ENCODE data around the gene KIAA1671.

Gene KIAA1671

DNA sequence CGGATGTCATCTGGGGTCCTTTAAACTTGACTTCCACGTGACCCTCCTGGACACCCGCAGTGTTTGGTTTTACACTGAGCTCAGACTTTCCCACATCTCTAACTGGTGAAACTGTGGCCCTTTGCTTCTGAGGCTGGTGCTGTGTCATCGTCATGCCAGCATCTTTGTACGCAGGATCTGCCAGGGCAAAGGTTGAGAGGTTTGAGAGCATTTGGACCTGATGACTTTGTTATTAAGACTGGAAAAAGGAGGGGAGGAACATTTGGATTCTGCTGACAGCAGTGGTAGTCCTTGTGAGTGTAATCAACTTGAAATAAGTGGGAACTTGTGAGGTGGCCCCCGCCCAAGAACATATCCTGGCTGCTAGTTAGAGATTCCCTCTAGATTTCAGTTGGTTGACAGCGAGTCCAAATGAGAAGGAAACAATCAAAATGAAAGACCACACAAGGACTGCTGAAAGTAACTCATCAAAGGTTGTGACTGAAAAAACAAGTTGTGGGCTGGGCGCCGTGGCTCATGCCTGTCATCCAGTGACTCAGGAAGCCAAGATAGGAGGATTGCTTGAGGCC lies 102.5 kb downstream of the KIAA1671 start:
- no peak overlapping the region for H3K9ac ChIP-seq (ENCODE audit: low read depth, low read length)
- H3K27me3 ChIP-seq (ENCODE audit: control insufficient read depth, insufficient read depth, low read length), result no peaks in the 10 kb centered on the region
- H3K9me3 ChIP-seq (ENCODE audit: control insufficient read depth, insufficient read depth, low read length), result peaks cover 2% of the 10 kb centered on the region
- no peak overlapping the region for H3K4me3 ChIP-seq (ENCODE audit: low read depth, low read length)
- H3K36me3 ChIP-seq (ENCODE audit: control insufficient read depth, insufficient read depth, low read length), result peaks cover 7% of the 10 kb centered on the region
- no peaks in the 10 kb centered on the region for H3K4me1 ChIP-seq (ENCODE audit: control insufficient read depth, insufficient read depth, low read length)

GRCh38 chr22:25057013-25057881 lies 104.7 kb downstream of the KIAA1671 start:
- Histone ChIP-seq H3K4me1 (ENCODE audit: control insufficient read depth, insufficient read depth, low read length) (peaks cover 4% of the 10 kb centered on the region), H3K36me3 (ENCODE audit: control insufficient read depth, insufficient read depth, low read length) (no peaks in the 10 kb centered on the region), H3K4me3 (ENCODE audit: low read depth, low read length) (no peak overlapping the region), H3K9me3 (ENCODE audit: control insufficient read depth, insufficient read depth, low read length) (no peaks in the 10 kb centered on the region), H3K9ac (ENCODE audit: low read depth, low read length) (no peak overlapping the region), H3K27me3 (ENCODE audit: control insufficient read depth, insufficient read depth, low read length) (no peaks in the 10 kb centered on the region)

DNA sequence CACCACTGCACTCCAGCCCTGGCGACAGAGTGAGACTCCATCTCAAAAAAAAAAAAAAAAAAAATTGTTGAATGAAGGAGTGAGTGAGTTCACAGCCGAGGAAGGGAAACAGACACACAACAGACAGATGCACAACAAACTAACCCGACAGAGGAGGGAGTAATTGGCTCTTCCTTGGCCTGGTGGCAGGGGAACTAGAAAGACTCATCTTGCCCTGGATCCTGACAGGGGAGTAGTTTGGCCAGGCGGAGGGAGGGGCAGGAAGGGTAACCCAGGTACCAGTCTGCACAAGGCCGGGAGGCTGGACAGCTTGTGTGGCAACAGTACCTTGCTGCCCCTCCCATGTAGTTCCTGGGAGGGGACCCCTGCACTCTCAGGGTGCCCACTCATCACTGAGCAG lies 106.9 kb downstream of the KIAA1671 start:
- Histone ChIP-seq H3K27me3 (ENCODE audit: control insufficient read depth, insufficient read depth, low read length) (no peaks in the 10 kb centered on the region), H3K4me3 (ENCODE audit: low read depth, low read length) (no peak overlapping the region), H3K4me1 (ENCODE audit: control insufficient read depth, insufficient read depth, low read length) (peaks cover 4% of the 10 kb centered on the region), H3K9ac (ENCODE audit: low read depth, low read length) (no peak overlapping the region), H3K36me3 (ENCODE audit: control insufficient read depth, insufficient read depth, low read length) (no peaks in the 10 kb centered on the region), H3K9me3 (ENCODE audit: control insufficient read depth, insufficient read depth, low read length) (no peaks in the 10 kb centered on the region)

GRCh38 chr22:25060522-25061071 lies 108.1 kb downstream of the KIAA1671 start:
- no peaks in the 10 kb centered on the region for H3K9me3 ChIP-seq (ENCODE audit: control insufficient read depth, insufficient read depth, low read length)
- H3K27me3 ChIP-seq (ENCODE audit: control insufficient read depth, insufficient read depth, low read length), result no peaks in the 10 kb centered on the region
- H3K9ac ChIP-seq (ENCODE audit: low read depth, low read length), result no peak overlapping the region
- peaks cover 4% of the 10 kb centered on the region for H3K4me1 ChIP-seq (ENCODE audit: control insufficient read depth, insufficient read depth, low read length)
- no peak overlapping the region for H3K4me3 ChIP-seq (ENCODE audit: low read depth, low read length)
- no peaks in the 10 kb centered on the region for H3K36me3 ChIP-seq (ENCODE audit: control insufficient read depth, insufficient read depth, low read length)

DNA sequence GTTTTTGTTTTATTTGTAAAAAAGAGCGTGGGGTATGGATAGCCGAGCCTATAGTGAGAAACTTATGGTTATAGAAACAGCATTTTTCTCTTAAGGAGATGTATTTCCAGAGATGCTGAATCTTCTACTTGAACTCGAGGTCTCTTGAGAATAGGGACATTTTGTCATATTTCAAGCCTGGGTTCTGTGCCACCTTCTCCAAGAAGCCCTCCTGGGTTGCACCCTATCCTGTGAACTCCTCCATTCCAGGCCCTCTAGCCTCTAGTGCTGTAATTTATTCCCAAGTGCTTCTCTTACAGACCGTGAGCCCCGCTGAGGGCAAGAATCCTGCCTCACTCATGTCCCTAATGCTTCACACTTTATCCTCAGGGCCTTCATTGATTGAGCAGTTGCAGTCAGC lies 108.6 kb downstream of the KIAA1671 start:
- H3K4me1 ChIP-seq (ENCODE audit: control insufficient read depth, insufficient read depth, low read length), result peaks cover 4% of the 10 kb centered on the region
- no peaks in the 10 kb centered on the region for H3K36me3 ChIP-seq (ENCODE audit: control insufficient read depth, insufficient read depth, low read length)
- H3K9me3 ChIP-seq (ENCODE audit: control insufficient read depth, insufficient read depth, low read length), result no peaks in the 10 kb centered on the region
- no peak overlapping the region for H3K9ac ChIP-seq (ENCODE audit: low read depth, low read length)
- H3K27me3 ChIP-seq (ENCODE audit: control insufficient read depth, insufficient read depth, low read length), result no peaks in the 10 kb centered on the region
- H3K4me3 ChIP-seq (ENCODE audit: low read depth, low read length), result no peak overlapping the region

DNA sequence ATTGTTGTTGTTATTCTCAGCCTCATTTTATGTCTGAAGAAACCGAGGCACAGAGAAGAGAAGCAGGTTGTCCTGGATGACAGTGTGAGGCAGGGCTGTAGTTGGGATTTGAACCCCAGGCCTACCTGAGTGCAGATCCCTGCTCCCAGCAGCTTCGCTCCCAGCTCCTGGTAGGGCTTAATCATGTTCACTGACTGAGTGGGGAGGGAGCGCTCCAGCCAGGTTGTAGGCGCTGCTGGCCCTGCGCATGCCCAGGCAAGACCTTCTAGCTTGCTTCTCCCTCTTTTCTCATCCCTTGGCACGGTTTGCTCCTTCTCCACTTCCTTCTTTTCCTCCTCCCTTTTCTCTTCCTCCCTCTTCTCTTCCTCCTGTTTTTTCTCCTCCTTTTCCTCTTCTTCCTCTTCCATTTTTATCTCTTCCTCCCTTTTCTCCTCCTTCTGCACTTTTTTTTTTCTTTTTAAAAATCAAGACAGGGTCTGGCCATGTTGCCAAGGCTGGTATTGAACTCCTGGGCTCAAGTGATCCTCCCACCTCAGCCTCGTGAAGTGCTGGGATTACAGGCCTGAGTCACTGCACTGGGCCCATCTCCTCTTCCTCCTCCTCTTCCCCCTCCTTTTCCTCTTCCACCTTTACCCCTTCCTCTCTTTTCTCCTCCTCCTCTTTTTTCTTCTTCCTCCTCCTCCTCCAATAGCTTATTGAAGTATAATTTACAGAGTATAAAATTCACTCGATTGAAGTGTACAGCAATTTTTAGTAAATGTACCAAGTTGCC lies 109.3 kb downstream of the KIAA1671 start:
- H3K9ac ChIP-seq (ENCODE audit: low read depth, low read length), result peak overlapping the region; percentile 37
- no peaks in the 10 kb centered on the region for H3K9me3 ChIP-seq (ENCODE audit: control insufficient read depth, insufficient read depth, low read length)
- no peaks in the 10 kb centered on the region for H3K36me3 ChIP-seq (ENCODE audit: control insufficient read depth, insufficient read depth, low read length)
- H3K4me1 ChIP-seq (ENCODE audit: control insufficient read depth, insufficient read depth, low read length), result peaks cover 4% of the 10 kb centered on the region
- no peaks in the 10 kb centered on the region for H3K27me3 ChIP-seq (ENCODE audit: control insufficient read depth, insufficient read depth, low read length)
- no peak overlapping the region for H3K4me3 ChIP-seq (ENCODE audit: low read depth, low read length)

DNA sequence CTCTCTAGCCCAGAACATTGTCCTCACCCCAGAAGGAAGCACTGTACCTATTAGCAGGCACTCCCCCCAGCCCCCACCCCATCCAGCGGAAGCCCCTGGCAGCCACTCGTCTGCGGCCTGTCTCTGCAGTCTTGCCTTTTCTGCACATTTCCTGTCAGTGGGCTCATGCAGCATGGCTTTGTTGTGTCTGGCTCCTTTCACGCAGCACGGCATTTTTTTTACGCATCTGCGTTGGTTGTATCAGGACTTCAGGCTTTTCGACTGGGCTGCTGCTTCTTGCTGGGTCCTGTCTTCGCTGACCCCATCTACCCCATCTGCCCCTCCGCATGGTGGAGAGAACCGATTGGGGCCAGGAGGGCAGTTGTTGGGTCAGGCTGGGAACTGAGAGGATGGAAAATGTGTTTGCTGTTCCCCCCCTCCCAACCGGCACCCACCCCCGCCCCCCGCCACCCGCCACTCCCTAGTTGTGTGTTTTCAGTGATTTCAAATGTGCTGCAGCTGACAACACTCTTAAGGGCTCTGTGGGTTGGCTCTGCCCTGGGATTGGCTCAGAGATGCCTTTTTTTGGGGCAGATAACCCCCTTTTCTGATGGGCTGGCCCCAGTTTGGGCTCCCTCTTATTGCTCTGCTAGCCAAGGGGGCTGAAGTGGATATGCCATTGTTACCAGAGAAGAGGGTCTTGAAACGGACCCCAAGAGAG lies 110.0 kb downstream of the KIAA1671 start:
- peaks cover 4% of the 10 kb centered on the region for H3K4me1 ChIP-seq (ENCODE audit: control insufficient read depth, insufficient read depth, low read length)
- no peak overlapping the region for H3K4me3 ChIP-seq (ENCODE audit: low read depth, low read length)
- H3K9ac ChIP-seq (ENCODE audit: low read depth, low read length), result no peak overlapping the region
- H3K27me3 ChIP-seq (ENCODE audit: control insufficient read depth, insufficient read depth, low read length), result no peaks in the 10 kb centered on the region
- no peaks in the 10 kb centered on the region for H3K36me3 ChIP-seq (ENCODE audit: control insufficient read depth, insufficient read depth, low read length)
- no peaks in the 10 kb centered on the region for H3K9me3 ChIP-seq (ENCODE audit: control insufficient read depth, insufficient read depth, low read length)

- Histone ChIP-seq H3K4me3 (ENCODE audit: low read depth, low read length) (no peak overlapping the region), H3K9me3 (ENCODE audit: control insufficient read depth, insufficient read depth, low read length) (no peaks in the 10 kb centered on the region), H3K9ac (ENCODE audit: low read depth, low read length) (no peak overlapping the region), H3K27me3 (ENCODE audit: control insufficient read depth, insufficient read depth, low read length) (no peaks in the 10 kb centered on the region), H3K4me1 (ENCODE audit: control insufficient read depth, insufficient read depth, low read length) (peaks cover 4% of the 10 kb centered on the region), H3K36me3 (ENCODE audit: control insufficient read depth, insufficient read depth, low read length) (no peaks in the 10 kb centered on the region)
These were observed 112.5 kb downstream of the KIAA1671 start for GRCh38 chr22:25064894-25065560.

DNA sequence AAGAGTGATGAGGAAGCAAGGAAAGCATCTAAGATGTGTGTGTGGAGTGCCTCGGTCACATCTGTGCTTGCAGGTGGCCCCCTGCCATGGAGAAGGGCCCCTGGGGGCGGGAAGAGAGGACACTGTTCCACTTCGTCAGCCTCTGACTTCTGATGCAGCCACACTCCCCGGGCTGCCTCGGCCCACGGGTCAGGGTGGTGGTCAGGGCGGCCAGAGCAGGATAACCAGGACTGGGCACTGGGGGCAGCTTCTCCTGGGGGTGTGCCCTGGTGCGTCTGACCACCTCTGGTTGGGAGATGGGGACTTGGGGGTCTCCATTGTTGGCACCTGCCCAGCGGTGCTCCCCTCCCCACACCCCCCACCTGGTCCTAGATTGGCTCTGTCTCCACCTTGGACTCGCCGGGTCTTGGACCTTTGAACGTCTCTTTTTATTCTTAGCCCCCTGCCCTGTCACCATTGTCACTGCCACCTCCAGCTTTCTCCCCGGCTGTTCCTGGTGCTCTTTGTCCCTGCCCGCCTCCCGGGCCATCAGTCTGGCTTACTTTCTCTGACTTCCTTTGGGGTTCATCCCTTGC lies 114.4 kb downstream of the KIAA1671 start:
- Histone ChIP-seq H3K9ac (ENCODE audit: low read depth, low read length) (no peak overlapping the region), H3K36me3 (ENCODE audit: control insufficient read depth, insufficient read depth, low read length) (no peaks in the 10 kb centered on the region), H3K4me3 (ENCODE audit: low read depth, low read length) (no peak overlapping the region), H3K27me3 (ENCODE audit: control insufficient read depth, insufficient read depth, low read length) (no peaks in the 10 kb centered on the region), H3K4me1 (ENCODE audit: control insufficient read depth, insufficient read depth, low read length) (no peaks in the 10 kb centered on the region), H3K9me3 (ENCODE audit: control insufficient read depth, insufficient read depth, low read length) (no peaks in the 10 kb centered on the region)

GRCh38 chr22:25067851-25068421 lies 115.4 kb downstream of the KIAA1671 start:
- H3K9ac ChIP-seq (ENCODE audit: low read depth, low read length), result no peak overlapping the region
- no peak overlapping the region for H3K4me3 ChIP-seq (ENCODE audit: low read depth, low read length)

More at GRCh38 chr22:25067851-25068421, 115.4 kb downstream of the KIAA1671 start:
- Histone ChIP-seq H3K27me3 (ENCODE audit: control insufficient read depth, insufficient read depth, low read length) (no peaks in the 10 kb centered on the region), H3K4me1 (ENCODE audit: control insufficient read depth, insufficient read depth, low read length) (no peaks in the 10 kb centered on the region), H3K9me3 (ENCODE audit: control insufficient read depth, insufficient read depth, low read length) (no peaks in the 10 kb centered on the region), H3K36me3 (ENCODE audit: control insufficient read depth, insufficient read depth, low read length) (no peaks in the 10 kb centered on the region)
